Endothelial cell (in vitro differentiated cells): ENCODE measurements around the gene TBC1D16. TPM values are rescaled to one million over a fixed set of nuclear protein-coding genes. Genes with fewer than 3 reads are reported as not detected.

Experiments
- DNase-seq: peaks from one replicate; pipeline ENCODE4 v3.0.0; 2021; ENCODE audit warnings: low spot score
- H3K27ac Mint-ChIP-seq: one replicate; pipeline ENCODE4 v1.8.0; 2021; ENCODE audit warnings: mixed read lengths, inconsistent platforms; ENCODE audit not compliant: unreplicated experiment
- H3K27me3 Mint-ChIP-seq: one replicate; pipeline ENCODE4 v1.8.0; 2021; ENCODE audit warnings: mild to moderate bottlenecking, moderate library complexity, mixed read lengths, inconsistent platforms; ENCODE audit not compliant: unreplicated experiment
- H3K36me3 Mint-ChIP-seq: one replicate; pipeline ENCODE4 v1.8.0; 2021; ENCODE audit warnings: mild to moderate bottlenecking, low read depth, mixed read lengths, inconsistent platforms; ENCODE audit not compliant: unreplicated experiment
- H3K4me1 Mint-ChIP-seq: one replicate; pipeline ENCODE4 v1.8.0; 2021; ENCODE audit warnings: mild to moderate bottlenecking, mixed read lengths, inconsistent platforms; ENCODE audit not compliant: unreplicated experiment
- H3K4me3 Mint-ChIP-seq: one replicate; pipeline ENCODE4 v1.8.0; 2021; ENCODE audit warnings: mild to moderate bottlenecking, mixed read lengths, inconsistent platforms; ENCODE audit not compliant: unreplicated experiment
- H3K9me3 Mint-ChIP-seq: one replicate; pipeline ENCODE4 v1.8.0; 2021; ENCODE audit warnings: mixed read lengths, inconsistent platforms; ENCODE audit not compliant: unreplicated experiment
- total RNA-seq: library from RNA; stranded (reverse); fragmentation: NEBNext Ultra II Directional; extraction: Animal tissue kit (Norgen Biotek cat#: 25700); gene quantifications from one replicate; pipeline ENCODE4 v1.2.1, GENCODE V29; 2021; ENCODE audit not compliant: unreplicated experiment
- TF ChIP-seq, protein P1 (sequence below): fragments of 200-600 bp; sonication (generic); IDR thresholded peaks from one replicate; pipeline ENCODE4 v1.5.0; 2021; ENCODE audit warnings: antibody characterized with exemption; ENCODE audit not compliant: unreplicated experiment

Gene TBC1D16
- total RNA-seq, 1 donor from 2014 or later: 126 TPM

DNA sequence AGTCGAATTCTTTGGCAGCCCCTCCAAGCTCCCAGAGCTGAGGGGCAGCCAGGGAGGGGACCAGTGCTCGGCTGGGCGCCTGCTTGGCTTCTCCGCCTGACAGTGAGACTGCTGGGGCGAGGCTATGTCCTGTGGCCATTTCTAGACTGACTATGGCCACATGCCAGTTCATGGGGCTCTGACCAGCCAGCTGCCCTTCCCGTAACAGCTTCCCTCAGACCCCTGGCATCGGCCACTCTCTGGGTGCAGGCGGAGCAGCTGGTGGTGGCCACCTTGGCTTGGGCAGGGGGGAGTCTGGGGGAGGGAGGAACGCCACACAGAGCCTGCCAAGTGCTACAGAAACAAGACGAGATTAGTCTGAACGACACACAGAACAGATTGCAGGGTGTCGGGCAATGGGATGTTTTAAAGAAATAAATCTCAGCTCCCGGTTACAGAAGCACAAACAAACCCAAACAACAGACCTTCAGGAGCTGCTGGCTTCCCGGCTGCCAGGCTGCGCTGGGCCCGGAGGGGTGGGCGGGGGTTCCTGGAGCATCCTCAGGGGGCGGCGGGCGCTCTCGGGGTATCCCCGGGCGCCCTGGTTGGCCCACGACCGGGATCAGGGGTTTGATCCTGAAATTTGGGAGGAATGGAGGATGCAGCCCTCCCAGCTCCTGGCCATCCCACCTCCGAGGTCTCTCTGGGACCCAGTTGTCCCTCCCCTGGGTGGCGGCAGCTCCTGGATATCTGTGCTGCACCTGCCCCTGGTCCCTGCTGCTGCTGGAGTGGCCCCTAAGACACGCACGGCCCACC, 34.5 kb downstream of the TBC1D16 start:
- no peaks in the 10 kb centered on the region for H3K9me3 Mint-ChIP-seq
- H3K4me3 Mint-ChIP-seq: no peak overlapping the region
- TF ChIP-seq, protein P1, sequence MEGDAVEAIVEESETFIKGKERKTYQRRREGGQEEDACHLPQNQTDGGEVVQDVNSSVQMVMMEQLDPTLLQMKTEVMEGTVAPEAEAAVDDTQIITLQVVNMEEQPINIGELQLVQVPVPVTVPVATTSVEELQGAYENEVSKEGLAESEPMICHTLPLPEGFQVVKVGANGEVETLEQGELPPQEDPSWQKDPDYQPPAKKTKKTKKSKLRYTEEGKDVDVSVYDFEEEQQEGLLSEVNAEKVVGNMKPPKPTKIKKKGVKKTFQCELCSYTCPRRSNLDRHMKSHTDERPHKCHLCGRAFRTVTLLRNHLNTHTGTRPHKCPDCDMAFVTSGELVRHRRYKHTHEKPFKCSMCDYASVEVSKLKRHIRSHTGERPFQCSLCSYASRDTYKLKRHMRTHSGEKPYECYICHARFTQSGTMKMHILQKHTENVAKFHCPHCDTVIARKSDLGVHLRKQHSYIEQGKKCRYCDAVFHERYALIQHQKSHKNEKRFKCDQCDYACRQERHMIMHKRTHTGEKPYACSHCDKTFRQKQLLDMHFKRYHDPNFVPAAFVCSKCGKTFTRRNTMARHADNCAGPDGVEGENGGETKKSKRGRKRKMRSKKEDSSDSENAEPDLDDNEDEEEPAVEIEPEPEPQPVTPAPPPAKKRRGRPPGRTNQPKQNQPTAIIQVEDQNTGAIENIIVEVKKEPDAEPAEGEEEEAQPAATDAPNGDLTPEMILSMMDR: no peak
- H3K36me3 Mint-ChIP-seq: peaks cover 19% of the 10 kb centered on the region
- H3K27ac Mint-ChIP-seq: no peak overlapping the region
- H3K27me3 Mint-ChIP-seq: no peaks in the 10 kb centered on the region
- DNase-seq: no peak
- H3K4me1 Mint-ChIP-seq: peaks cover 16% of the 10 kb centered on the region

DNA sequence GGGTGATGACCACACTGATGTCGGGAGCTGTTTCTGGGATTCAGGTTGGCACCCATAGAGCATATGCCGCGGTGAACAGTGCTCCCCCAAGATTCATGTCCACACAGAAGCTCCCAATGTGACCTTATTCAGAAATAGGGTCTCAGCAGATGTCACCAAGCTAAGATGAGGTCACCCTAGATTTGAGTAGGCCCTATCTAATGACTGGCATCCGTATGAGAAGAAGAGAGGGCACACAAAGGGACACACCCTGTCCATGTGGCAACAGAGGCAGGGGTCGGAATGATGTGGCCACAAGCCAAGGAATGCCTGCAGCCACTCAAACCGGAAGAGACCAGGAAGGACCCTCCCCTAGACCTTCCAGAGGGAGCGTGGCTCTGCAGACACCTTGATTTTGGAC, 35.5 kb downstream of the TBC1D16 start:
- peaks cover 14% of the 10 kb centered on the region for H3K4me1 Mint-ChIP-seq
- H3K9me3 Mint-ChIP-seq: no peaks in the 10 kb centered on the region
- H3K27ac Mint-ChIP-seq: no peak overlapping the region
- H3K4me3 Mint-ChIP-seq: no peak overlapping the region
- TF ChIP-seq, protein P1: no peak
- no peak for DNase-seq
- peaks cover 19% of the 10 kb centered on the region for H3K36me3 Mint-ChIP-seq
- no peaks in the 10 kb centered on the region for H3K27me3 Mint-ChIP-seq

DNA sequence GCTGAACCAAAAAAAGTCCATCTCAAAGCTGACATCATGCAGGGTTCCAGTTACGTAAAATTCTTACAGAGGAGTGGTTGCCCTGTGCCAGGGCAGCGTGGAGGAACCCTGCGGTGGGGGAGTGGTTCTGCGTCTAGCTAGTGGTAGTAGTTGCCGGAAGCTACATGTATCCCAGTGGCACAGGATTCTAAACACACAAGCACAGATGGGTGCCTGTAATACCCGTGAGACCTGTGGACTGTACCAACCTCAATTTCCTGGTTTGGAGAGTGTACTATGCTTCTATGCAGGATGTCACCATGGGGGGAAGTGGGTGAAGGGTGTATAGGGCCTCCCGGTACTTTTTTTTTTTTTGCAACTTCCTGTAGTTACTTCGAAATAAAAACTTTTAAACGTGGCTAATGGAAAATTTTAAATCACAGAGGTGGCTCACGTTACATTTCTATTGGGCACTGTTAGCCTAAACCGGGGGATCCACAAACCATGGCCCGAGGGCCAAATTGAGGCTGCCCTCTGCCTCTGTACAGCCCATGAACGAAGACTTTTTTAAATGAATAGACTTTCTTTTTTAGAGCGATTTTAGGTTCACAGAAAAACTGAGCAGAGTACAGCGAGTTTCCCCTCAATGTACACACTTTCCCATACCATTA, 38.5 kb downstream of the TBC1D16 start:
- no peaks in the 10 kb centered on the region for H3K9me3 Mint-ChIP-seq
- H3K27me3 Mint-ChIP-seq: peaks cover 2% of the 10 kb centered on the region
- peaks cover 28% of the 10 kb centered on the region for H3K4me1 Mint-ChIP-seq
- peaks cover 14% of the 10 kb centered on the region for H3K36me3 Mint-ChIP-seq
- peak overlapping the region; percentile 84 for H3K27ac Mint-ChIP-seq
- H3K4me3 Mint-ChIP-seq: peak overlapping the region; percentile 56
- DNase-seq: no peak
- TF ChIP-seq, protein P1: no peak

DNA sequence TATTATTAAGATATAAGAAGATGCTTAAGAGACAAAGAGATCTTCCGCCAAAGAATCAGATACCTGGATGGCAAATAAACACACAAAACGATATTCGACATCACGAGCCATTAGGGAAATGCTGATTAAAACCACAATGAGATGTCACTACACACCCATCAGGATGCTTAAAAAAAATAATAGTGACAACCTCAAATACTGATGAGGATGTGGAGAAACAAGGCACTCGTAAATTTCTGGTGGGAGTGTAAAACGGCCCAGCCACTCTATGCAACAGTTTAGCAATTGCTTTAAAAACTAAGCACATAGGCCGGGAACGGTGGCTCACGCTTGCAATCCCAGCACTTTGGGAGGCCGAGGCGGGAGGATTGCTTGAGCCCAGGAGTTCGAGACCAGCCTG, 39.4 kb downstream of the TBC1D16 start:
- Mint-ChIP-seq H3K27me3 (peaks cover 2% of the 10 kb centered on the region), H3K36me3 (peaks cover 14% of the 10 kb centered on the region), H3K27ac (no peak overlapping the region), H3K4me1 (peaks cover 29% of the 10 kb centered on the region), H3K9me3 (no peaks in the 10 kb centered on the region), H3K4me3 (no peak overlapping the region)
- no peak for DNase-seq
- TF ChIP-seq, protein P1: no peak

DNA sequence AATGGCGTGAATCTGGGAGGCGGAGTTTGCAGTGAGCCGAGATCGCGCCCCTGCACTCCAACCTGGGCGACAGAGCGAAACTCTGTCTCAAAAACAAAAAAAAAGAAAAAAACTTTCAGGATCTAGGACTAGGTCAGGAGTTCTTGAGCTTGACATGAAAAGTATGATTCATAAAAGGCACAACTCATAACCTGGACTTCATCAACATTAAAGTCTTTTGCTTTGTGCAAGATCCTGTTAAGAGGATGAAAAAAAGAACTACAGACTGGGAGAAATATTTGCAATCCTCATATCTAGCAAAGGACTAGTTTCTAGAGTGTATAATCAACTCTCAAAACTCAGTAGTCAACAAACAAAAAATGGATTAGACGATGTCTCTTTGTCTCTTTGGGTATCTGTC, 40.0 kb downstream of the TBC1D16 start:
- no peaks in the 10 kb centered on the region for H3K9me3 Mint-ChIP-seq
- no peak overlapping the region for H3K27ac Mint-ChIP-seq
- TF ChIP-seq, protein P1: no peak
- no peak for DNase-seq
- H3K36me3 Mint-ChIP-seq: peaks cover 18% of the 10 kb centered on the region
- H3K4me3 Mint-ChIP-seq: no peak overlapping the region
- peaks cover 35% of the 10 kb centered on the region for H3K4me1 Mint-ChIP-seq
- peaks cover 5% of the 10 kb centered on the region for H3K27me3 Mint-ChIP-seq
